Thyroid gland (tissue), 4 donors: ENCODE results near the gene MAP3K5.

Experiments used
- CTCF ChIP-seq, 6 experiments: fragments of 200-600 bp in 3 of 6; fragments of 450-650 bp in 3 of 6; sonication (generic) in 3 of 6; IDR thresholded peaks; one replicate each; pipeline ENCODE4 v1.5.1; 2016 to 2019; ENCODE audit warnings: antibody characterized with exemption in 6 of 6, mild to moderate bottlenecking in 2 of 6, inconsistent platforms in 1 of 6, moderate library complexity in 1 of 6
- POLR2A ChIP-seq, 2 donors: fragments of 450-650 bp; IDR thresholded peaks; one replicate each; pipeline ENCODE4 v1.6.1; 2017; ENCODE audit warnings: antibody characterized with exemption in 2 of 2, mild to moderate bottlenecking in 2 of 2, moderate library complexity in 1 of 2

- no peak for TF ChIP-seq CTCF (IDR thresholded peaks at IDR 0.05)
- peak in 1 of 2 donors; percentile 7 for TF ChIP-seq POLR2A (IDR thresholded peaks at IDR 0.05)
Observed at GRCh38 chr6:136609873-136610706, 182.2 kb downstream of the MAP3K5 start.
